Epidermal melanocyte (primary cell): ENCODE measurements around the gene DEFB112.

Source experiments
- DNase-seq: peaks from one replicate; pipeline ENCODE4 v3.0.0; 2011; ENCODE audit warnings: low spot score; ENCODE audit not compliant: insufficient read length

DEFB112 gene, protein sequence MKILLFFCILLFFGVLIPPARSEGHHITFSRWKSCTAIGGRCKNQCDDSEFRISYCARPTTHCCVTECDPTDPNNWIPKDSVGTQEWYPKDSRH

DNA sequence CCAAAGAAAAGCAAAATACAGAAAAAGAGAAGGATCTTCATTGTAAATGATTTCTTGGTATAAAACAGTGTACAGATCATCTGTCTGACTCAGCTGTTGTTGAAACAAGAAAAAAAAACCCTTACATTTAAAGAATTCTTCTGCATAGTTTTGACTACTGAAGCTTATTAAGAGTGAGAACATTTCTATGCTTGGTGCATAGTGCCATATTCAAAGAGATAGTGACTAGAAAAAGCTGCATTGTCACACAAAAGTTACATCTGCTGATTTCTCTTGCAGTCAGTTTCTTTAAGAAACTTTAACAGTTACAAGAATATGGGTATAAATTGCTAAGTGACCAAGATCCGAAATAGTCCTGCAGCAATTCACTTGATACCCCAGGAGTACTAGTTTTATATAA lies at the start of gene DEFB112:
Gene DEFB112, minus strand, starts transcription at position 101 of the 400 bp plus-strand sequence. Its CDS starts 60 bp downstream, at position 41.
- DNase-seq: no peak

DNA sequence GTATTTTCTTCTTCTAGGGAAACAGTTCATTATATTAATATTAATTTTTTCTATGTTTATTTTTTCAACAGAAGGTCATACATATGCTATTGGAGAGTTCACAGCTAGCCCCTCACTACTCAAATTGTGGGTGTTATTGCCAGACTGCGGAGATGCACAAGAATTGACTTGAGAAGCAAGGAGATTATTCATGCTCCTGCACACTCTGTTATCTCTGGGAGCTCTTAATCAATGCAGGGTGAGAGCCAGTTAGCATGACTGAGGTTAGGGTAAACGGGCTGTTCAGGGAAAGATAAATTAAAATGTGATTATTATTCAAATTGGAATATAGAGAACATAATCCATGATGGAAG lies 48.9 kb upstream of the DEFB112 start:
- DNase-seq: no peak

DNA sequence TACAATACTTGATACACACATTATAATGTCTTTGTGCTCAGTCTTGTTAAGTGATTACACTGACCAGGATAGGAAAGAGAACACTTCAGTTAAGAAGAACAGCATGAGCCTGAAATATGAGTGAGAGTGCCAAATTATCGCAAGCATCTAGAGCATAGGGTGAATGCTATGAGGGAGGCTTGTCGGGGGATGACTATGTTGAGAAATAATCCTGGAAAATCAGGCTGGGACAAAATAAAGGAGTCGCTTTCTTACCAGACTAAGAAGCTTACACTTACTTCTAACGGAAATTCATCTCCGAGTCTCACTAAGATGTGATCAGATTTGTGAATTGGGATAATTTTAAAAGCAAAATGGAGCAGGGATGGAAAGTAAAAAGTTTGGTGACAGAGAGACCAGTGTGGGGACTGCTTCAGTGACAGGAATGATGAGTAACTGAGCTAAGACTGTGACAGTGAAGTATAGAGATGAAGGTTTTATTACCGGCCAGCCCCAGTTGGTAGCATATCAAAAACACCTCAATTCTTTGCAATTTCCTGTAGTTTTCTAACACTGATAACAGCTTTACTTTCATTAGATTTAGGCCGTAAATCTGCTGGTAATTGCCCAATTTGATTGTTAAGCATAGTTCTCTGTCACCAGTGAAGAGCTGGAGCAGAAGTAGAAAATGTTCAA lies 48.4 kb upstream of the DEFB112 start:
- no peak for DNase-seq

DNA sequence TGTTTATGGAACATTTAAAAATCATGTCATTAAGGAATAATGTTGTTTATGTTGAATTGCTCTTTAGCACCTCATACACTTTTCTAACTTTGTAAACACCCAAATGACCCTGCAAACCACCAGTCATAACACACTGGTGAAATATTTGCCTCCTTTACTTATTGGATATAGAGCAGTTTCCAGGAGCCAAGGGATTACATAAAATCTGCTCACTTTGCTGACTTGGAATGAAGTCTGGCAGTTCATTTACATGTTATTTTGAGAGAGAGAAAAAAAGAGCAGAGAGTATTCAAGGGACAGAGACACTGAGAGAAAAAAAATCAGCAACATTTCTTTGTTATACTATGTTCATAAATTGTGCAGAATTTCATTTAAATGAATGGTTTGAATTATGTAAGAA lies 46.6 kb upstream of the DEFB112 start:
- DNase-seq: no peak

DNA sequence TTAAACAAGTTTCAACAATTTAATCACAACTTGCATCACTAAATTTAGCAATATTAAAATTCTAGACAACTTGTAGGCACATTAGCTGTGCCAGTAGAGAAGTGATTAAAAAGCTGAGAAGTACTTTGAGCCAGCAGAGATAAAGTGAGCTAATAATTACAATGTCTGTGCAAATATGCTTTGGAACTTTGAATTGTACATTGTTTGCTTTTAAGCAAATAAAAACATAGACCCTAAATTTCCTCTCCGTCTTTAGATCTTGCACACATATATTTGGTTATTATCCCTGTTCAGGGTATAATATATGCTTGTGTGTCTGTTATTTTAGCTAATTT lies 44.2 kb upstream of the DEFB112 start:
- DNase-seq: no peak

DNA sequence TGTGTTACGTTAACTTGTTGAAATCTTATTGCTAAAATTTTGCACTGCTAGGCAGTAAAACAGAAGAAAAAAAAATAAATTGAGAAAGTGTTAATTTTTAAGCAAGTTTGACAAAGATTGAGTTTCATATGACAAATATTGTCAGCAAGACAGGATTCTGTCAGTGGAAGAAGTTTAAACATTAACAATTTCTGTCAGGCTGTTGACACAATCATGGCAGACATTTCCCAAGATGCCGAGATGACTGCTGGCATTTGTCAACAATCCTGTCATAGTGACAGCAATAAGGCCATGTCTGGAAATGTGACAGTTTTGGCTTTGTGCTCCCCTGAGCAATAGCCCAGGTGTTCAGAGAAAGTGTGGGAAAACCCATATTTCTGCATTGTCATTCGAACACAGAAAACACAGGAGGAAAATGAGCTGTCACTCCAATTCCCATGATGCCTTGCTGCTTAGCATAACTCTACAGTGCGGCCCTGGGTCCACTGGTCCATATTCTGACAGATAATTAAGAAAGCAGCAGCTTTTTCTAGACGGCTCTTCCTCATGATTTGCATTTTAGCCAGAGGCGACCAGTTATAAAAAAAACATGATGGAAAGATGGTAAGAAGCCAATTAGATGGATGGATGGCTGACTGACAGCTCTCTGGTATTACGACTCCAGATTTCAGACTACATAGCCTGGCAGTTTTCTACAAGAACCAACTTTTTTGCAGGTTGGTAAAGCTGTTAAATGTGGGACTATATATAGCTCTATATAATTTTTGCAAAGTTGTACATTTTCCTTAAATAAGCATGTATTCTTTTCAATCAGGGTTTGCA lies 43.6 kb upstream of the DEFB112 start:
- DNase-seq: no peak

DNA sequence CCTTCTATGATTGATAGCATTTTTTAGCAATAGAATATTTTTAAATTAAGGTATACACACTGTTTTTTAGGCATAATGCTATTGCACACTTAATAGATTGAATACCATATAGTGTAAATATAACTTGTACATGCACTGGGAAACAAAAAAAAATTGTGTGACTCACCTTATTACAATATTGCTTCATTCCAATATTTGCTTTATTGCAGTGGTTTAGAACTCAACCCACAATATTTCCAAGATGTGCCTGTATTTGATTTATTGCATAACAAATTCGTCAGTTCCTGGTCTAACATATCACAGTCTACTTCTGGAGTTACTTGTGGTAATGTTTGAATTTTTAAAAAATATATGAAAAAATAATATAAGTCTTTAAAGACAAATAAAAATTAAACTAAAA lies 41.9 kb upstream of the DEFB112 start:
- no peak for DNase-seq

DNA sequence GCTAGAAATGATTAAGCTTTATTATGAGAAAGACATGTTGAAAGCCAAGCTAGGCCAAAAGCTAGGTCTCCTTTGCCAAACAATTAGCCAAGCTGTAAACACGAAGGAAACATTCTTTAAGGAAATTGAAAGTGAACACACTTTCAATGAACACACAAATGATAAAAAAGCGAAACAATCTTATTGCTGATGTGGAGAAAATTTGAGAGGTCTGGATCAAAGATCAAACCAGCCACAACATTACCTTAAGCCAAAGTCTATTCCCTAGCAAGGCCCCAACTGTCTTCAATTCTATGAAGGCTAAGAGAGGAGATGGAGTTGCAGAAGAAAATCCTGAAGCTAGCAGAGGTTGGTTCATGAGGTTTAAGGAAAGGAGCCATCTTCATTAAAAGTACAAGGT lies 40.2 kb upstream of the DEFB112 start:
- no peak for DNase-seq

DNA sequence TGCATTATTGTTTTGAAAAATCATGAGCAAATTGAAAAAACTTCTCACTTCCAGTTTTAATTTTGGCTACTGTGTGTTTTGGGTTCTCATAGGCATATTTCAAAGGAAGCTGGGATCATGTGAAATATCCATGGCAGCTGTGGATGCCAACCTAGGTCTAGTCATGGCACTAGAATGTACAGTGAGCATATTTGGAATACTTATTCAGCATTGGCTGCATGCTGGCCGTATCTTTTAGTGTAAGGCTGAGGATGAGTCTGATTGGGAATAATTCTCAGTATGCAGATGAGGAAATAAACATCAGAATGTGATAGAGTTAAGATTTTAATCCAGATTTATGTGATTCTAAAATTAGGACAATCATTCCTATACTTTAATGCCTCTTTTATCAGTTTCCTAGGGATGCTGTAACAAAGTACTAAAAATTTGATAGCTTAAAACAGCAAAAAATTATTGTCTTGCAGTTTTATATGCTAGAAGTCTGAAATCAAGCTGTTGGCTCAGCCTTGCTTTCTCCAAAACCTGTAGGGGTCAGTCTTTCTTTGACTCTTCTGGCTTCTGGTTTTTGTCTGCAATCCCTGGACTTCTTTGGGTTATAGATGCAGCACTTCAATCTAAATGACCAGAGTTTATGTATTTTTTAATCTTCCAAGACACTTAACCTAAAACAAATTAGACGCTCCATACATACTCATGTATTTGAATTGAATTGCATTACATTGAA lies 37.7 kb upstream of the DEFB112 start:
- no peak for DNase-seq

DNA sequence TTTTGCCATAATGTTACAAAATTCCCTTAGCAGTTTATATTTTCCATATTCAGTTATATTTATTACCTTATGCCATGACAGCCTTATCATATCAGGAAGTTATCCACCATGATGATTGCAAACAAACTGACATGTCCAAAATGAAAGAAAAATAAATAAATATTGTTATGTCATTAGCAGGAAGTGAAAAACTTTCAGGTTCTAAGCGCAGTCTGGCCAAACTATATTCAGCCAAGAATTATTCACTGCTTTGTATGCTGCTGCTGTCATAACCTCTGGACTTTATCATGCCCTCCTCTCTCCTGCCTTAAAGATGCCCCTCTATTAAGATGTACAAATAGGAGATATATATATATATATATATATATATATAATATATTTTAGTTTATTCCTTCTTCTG lies 27.7 kb upstream of the DEFB112 start:
- no peak for DNase-seq

DNA sequence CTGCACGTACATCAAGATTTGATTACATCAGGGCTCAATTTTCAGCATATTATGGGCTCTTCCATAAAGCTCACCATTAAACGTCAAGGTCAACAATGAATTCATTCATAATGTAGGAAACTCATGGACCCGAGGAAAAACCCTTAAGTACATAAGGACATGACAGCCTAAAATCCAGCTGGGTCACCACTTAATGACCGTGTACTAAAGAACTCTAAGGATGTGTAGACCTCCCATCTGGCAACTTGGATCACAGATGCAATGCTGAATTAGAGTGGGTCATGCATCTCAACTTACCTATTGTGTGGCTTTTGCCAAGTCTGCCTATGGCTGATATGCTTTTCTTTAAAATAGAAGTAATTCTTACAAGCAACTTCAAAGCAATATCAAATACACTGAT lies 26.7 kb upstream of the DEFB112 start:
- DNase-seq: no peak

DNA sequence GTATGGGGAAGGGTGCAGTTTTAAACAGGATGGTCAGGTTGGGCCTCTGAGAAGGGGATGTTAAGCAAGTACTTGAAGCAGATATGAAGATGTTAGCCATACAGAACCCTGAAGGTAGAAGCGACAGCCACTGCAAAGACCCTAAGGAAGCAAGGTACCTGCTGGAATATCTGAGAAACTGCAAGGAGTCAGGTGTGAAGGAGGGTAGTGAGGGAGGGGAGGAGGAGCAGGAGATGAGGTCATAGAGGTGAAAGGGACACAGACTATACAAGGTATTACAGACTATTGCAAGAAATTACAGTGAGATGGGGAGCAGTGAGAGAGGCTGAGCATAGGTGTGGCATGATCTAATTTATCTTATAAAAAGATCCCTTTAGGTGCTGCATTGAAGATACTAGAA lies 22.2 kb upstream of the DEFB112 start:
- no peak for DNase-seq

DNA sequence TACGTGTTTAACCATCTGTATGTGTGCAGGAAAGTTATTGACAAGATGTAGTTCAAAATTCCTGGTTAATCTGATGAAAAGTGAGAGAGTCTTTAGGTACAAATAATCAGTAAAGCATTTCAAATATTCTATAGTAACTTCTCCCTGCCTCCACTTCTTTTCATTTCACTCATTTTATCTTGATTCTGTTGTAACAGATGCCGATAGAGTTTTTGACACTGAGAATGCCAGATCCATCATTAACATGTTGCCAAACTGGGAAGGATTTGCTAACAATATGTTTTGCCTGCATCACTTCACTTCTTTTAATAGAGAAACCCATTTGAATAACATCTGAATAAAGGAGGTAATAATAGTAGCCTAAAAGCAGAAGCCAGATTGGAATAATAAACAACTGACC lies 20.4 kb upstream of the DEFB112 start:
- no peak for DNase-seq

DNA sequence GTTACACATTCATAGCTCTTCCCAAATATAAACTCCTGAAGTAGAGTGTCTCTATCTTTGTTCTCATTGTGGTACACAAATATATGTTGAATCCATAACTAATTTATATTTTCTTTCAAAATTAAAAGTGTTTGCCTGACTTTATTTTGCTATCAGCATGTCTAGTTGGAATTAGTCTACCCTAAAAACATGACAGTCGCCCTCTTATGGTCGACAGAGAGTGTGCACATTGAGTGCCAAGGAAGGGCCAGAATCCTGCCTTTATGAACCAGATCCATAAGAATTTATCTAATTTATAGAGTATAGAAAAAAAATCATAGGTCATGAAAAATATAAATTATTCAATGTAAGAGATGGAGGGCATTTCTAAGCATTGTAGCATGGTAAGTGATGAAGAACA lies 12.3 kb upstream of the DEFB112 start:
- no peak for DNase-seq

DNA sequence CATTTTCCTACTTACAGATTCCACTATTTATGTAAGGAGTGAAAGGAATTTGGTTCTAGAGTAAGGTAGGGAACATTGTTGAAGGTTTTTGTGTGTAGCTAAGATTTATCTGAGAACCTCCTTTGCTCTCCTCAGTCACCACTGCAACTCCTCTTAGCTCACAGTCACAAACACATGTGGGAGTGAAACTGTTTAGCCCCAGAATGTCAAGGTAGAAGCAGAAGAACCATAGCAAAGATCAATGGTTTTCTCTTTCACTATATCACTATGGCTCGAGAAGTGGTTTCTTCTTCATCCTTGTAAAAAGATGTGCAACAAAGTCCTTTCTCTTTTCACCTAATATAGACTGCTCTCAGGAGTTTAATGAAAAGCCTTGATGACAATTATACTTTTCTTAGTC lies 6.5 kb upstream of the DEFB112 start:
- DNase-seq: no peak

DNA sequence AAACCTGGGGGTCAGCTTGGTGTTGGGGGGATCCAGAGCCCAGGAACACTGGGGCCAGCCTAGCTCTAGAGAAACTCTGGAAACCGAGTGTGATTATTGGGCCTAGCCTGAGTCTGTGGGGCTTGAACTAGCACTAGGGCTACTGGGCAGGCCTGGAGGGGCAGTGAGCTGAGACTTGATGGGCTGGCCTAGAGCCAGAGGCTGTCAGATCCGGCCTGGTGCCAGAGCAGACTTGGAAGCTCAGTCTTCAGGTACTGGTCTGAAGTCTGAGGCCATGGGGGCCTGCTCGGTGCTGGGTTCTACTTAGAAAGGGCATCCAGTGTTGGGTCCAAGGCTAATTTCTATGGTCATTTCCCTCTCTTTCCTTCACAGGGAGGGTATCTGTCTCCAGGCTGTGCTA lies 2.7 kb downstream of the DEFB112 start:
- DNase-seq: no peak

DNA sequence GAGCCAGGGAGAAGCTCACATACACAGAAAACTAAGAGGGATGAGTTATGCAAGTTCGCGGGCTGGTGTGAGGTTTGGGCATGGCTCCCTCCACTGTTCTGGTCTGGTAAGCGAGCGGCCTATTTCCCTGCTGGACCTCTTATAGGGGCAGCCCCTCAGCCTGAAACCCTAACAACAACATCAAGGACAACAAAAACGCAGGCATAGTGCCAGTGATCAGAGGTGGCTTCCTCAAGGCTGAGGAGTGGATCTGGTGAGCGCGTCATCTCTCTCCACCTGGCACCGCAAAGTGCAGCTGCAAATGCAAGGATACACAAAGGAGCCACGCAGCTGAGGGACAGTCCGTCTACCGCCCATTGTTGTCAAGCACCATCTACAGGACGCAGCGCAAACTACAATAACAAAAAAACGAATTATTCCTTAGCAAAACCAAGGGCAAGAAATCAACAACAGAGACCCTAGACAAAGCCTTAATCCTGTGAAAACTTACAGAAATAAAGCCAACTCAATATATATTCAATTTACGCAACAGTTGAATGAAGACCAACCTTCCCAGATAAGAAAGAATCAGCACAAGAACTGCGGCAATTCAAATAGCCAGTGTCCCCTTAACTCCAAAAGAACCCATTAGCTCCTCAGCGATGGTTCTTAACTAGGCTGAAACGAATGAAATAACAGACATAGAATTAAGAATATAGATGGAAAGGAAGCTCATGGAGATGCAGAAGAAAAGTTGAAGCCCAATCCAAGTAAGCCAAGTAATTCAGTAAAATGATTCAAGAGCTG lies 18.8 kb downstream of the DEFB112 start:
- DNase-seq: no peak

DNA sequence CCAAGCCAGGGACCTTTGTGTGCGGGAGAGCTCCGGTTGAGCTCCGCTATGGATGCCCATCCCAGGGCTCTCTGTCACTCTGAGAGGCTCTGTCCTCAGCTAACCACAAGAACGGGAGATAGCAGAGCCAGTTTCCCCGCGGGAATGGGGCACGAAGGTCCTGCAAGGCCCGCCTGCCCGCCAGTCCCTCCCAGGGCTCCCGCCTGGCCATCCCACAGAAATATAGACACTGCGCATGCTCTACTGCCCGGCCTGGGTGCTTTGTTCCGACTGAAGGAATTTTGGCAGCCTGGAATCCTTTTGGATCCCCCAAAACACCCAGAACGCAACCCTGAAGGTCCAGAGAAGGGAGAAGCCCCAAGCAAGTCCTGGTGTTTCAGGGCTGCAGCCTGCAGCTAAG lies 19.4 kb downstream of the DEFB112 start:
- no peak for DNase-seq

DNA sequence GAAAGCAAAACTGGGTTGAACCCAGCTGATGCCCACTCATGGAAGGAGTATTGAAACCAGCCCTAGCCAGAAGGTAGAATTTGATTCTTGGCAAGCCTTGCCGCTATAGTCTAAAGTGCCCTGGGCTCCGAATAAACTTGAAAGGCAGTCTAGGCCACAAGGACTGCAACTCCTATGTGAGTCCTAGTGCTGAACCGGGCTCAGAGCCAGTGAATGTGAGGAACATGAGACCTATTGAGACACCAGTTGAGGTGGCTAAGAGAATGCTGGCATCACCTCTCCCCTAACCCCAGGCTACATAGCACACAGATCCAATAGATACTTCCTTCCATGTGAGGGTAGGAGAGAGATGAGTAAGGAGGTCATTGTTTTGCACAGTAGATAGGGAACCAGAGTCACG lies 24.5 kb downstream of the DEFB112 start:
- DNase-seq: no peak

DNA sequence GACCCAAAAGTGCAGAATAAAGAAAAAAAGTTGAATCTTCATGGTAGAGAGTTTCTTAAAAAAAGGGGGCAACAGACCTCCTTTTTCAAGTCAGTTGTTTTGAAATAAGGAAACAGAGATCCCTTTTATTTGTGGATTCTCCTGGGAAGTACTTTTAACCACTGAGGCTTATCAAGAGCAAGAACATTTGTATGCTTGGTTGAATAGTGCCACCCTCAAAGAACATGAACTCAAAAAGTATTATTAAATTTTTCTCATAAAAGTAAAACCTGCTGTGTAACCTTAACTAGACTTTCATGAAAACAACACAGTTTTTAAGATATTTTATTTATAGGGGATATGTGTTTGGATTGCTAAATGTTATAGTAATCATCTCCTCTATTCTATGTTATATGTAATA lies 27.8 kb downstream of the DEFB112 start, which contains the start of gene DEFB110:
Gene DEFB110, minus strand, starts transcription at position 101 of the 400 bp plus-strand sequence. Its CDS starts 59 bp downstream, at position 42.
- DNase-seq: no peak

DNA sequence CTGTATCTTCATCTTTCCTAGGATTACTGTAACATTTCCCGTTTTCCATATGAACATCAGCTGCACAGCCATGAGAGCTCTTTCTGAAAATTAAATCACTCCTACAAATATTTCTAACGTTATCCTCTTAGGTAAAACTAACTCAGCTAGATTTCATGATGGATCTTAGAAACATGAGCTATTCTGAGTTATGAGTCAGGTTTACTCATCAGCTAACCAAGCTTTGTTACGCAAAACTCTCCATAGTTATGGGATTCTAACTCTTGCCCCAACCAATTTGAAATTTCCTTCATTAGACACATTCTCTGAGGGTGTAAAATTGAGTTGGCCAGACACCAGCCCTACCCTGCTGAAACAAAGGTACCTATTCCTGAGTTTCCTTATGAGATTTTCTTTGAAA lies 41.9 kb downstream of the DEFB112 start:
- DNase-seq: no peak
